Kidney epithelial cell (primary cell): ENCODE data around the gene POLR2B. TPM values are rescaled to one million over a fixed set of nuclear protein-coding genes. Genes with fewer than 3 reads are reported as not detected.

Experiments used
- DNase-seq: peaks from one replicate; pipeline ENCODE4 v3.0.0-alpha.2; 2010; ENCODE audit warnings: low read depth
- H3K27me3 ChIP-seq: 2 replicates; pipeline ENCODE4 v1.6.0; 2011; ENCODE audit warnings: low read length; ENCODE audit not compliant: control insufficient read depth, insufficient read depth
- H3K36me3 ChIP-seq: 2 replicates; pipeline ENCODE4 v1.5.1; 2011; ENCODE audit warnings: low read length; ENCODE audit not compliant: control insufficient read depth, insufficient read depth
- H3K4me3 ChIP-seq: 2 replicates; pipeline ENCODE4 v1.5.1; 2011; ENCODE audit warnings: low read depth, mild to moderate bottlenecking, control low read depth, low read length
- total RNA-seq: library from RNA; depleted of rRNA; stranded (reverse); fragments of >200 nt; gene quantifications from 2 replicates; pipeline ENCODE4 v1.2.3, GENCODE V29; 2015
- TF ChIP-seq, protein P1 (sequence below): IDR thresholded peaks from 2 replicates; pipeline ENCODE4 v1.5.1; 2011; ENCODE audit warnings: mild to moderate bottlenecking, moderate library complexity, low read length, control low read depth, inconsistent platforms; ENCODE audit not compliant: insufficient read depth, poor library complexity, severe bottlenecking

POLR2B gene
- total RNA-seq, 1 donor from 2014 or later, result 124 TPM

DNA sequence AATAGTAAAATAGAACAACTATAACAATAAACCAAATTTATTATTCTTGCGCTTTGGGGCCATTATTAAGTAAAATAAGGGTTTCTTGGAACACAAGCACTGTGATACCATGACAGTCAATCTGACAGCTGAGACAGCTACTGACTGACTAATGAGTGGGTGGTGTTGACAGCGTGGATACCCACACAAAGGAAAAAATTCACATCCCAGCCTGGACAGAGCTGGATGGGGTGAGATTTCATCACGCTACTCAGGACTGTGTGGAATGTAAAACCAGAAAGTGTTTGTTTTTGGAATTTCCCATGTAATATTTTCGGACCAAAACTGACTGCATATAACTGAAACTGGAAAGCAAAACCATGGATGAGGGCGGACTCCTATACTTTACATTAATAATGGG lies 82.7 kb downstream of the POLR2B start:
- no peaks in the 10 kb centered on the region for H3K27me3 ChIP-seq
- no peak for DNase-seq
- H3K36me3 ChIP-seq, result peaks cover 4% of the 10 kb centered on the region
- no peak overlapping the region for H3K4me3 ChIP-seq
- TF ChIP-seq, protein P1, sequence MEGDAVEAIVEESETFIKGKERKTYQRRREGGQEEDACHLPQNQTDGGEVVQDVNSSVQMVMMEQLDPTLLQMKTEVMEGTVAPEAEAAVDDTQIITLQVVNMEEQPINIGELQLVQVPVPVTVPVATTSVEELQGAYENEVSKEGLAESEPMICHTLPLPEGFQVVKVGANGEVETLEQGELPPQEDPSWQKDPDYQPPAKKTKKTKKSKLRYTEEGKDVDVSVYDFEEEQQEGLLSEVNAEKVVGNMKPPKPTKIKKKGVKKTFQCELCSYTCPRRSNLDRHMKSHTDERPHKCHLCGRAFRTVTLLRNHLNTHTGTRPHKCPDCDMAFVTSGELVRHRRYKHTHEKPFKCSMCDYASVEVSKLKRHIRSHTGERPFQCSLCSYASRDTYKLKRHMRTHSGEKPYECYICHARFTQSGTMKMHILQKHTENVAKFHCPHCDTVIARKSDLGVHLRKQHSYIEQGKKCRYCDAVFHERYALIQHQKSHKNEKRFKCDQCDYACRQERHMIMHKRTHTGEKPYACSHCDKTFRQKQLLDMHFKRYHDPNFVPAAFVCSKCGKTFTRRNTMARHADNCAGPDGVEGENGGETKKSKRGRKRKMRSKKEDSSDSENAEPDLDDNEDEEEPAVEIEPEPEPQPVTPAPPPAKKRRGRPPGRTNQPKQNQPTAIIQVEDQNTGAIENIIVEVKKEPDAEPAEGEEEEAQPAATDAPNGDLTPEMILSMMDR, result no peak

DNA sequence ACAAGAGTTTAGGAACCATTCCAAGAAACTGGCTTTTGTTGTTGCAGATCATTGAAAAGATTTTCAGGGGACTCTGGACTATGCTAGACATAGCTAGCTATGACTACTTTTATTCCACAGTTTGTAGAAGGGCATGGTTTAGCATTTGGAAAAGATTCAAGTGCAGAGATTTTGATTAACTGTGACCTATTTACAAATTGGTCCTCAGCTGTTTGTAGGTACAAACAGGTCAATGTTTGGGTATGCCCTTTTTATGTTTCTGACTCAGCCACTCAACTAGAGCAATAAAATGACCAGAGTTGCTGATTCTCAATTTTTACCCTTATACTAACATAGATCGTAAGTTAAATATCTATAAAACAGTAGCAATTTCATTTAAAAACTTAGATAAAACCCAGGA lies 84.8 kb downstream of the POLR2B start:
- H3K27me3 ChIP-seq, result no peaks in the 10 kb centered on the region
- no peak overlapping the region for H3K4me3 ChIP-seq
- TF ChIP-seq, protein P1, result no peak
- DNase-seq, result no peak
- peaks cover 7% of the 10 kb centered on the region for H3K36me3 ChIP-seq

DNA sequence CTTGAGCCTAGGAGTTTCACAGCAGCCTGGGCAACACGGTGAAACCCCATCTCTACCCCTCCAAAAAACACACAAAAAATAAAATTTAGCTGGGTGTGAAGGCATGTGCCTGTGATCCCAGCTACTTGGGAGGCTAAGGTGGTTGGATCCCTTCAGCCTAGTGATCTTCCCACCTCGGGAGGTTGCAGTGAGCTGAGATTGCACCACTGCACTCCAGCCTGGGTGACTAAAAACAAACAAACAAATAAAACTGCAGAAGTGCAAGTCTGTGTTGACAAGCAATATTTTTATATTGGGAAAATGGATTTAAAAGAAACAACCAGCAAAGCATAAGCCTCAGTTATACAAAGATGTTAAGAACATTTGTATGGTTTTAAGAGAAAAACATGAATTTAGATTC lies 85.4 kb downstream of the POLR2B start:
- TF ChIP-seq, protein P1, result no peak
- no peak overlapping the region for H3K4me3 ChIP-seq

DNA sequence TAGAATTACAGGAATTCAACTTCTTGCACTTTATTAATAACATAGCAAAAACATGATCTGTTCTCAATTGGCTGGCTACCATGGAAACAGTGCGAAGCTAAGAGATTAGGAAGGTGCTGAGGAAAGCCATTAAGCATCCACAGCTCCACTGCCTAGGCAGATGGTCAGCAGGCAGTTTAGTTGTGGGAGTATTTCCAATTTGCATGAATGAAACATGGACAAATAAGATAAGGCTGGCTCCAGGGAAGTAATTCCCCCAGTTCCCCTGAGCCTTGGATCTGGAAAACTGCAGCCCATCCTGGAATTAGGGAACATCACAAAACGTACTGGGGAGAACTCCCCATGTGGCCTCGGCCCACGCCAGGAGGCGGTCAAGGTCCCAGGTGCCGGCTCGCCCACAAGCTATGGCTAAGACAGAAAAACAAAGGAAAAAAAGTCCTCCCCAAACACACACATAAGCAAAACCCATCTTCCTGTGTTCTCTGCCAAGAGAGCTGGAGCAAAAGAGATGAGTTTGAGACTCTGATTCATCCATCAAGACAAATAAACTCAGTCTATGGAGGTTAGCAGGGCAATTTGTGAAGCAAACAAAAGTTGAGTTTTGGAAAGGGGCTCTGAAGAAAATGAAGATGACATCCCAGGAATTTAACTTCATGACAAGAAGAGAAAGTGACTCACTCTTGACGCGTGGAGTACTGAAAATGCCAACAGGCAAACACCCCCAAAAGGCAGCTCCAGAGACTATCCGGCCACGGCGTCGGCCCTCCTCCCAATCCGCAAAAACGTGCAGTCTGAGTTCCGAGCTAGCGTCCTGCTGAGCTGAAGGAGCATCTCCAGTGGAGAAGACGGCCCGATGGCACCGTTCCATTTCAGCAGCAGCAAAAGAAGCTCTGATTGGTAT lies 86.4 kb downstream of the POLR2B start:
- H3K36me3 ChIP-seq, result peaks cover 10% of the 10 kb centered on the region
- no peak overlapping the region for H3K4me3 ChIP-seq
- no peak for DNase-seq
- no peaks in the 10 kb centered on the region for H3K27me3 ChIP-seq
- TF ChIP-seq, protein P1, result no peak

More for the DNA sequence above, 85.4 kb downstream of the POLR2B start:
- H3K27me3 ChIP-seq, result no peaks in the 10 kb centered on the region
- peaks cover 7% of the 10 kb centered on the region for H3K36me3 ChIP-seq
- DNase-seq, result no peak

DNA sequence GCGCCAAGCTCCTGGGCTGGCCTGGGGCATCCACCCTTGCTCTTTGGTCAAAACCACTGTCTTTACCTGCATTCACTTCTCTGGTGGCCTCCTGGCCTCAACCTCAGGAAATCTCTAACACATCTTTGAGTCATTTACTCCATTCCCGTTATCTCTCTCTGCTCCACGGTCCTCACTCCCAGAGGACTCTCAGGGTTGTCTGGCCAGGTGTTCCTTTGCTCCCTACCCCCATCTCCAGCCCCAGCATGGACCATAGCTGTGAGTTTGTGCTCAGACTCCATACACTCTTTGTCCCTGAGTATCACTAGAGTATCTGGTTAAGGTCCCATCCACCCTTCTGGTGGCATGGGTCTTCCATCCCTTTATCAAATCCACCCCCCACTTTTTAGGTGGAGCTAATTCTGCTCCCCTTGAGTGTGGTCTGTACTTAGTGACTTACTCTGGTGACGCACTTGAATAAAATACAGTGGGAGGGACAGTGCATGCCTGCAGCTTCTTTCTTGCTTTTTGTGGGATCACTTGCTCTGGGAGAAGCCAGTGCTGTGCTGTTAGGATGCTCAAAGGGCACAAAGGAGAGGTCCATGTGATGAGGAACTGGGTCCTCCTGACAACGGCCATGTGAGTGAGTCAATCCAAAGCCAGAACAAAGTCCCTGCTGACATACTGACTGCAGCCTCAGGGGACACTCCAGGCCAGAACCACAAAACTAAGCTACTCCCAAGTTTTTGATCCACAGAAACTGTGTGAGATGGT lies 87.2 kb downstream of the POLR2B start:
- H3K36me3 ChIP-seq, result peaks cover 10% of the 10 kb centered on the region
- no peak overlapping the region for H3K4me3 ChIP-seq
- TF ChIP-seq, protein P1, result no peak
- no peak for DNase-seq
- no peaks in the 10 kb centered on the region for H3K27me3 ChIP-seq
